Activated CD8-positive, alpha-beta memory T cell treated with anti-CD3 and anti-CD28 coated beads, Interleukin-2, amount 50 U/mL, for 1 hour (primary cell): ENCODE measurements around the gene IL17REL.

Experiments
- DNase-seq: peaks from one replicate; pipeline ENCODE4 v3.0.0-alpha.2; 2020; ENCODE audit errors: extremely low read depth

Gene IL17REL

DNA sequence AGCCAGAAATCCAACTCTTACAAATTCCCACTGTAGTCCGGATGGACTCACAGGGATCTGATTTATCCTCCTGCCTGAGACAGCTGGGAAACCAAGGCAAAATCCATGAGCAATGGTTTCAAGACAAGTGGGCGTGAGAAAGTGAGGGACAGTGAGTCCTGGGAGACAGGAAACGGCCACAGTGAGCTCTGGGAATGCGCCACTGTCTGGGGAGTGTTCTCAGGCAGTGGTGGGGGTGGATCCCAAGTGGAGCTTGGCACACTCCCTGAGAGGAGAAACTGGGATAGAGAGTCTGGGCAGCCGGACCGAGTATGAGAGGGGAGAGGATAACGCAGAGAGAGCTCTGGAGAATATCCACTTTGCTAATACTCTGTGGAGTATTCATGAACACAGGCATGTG lies 9.8 kb downstream of the IL17REL start:
- DNase-seq: no peak

GRCh38 chr22:50001388-50002231 lies 11.0 kb downstream of the IL17REL start:
- no peak for DNase-seq

- no peak for DNase-seq
Observed at GRCh38 chr22:50000587-50001387, 11.8 kb downstream of the IL17REL start.

- DNase-seq: no peak
Observed at GRCh38 chr22:49999946-50000586, 12.5 kb downstream of the IL17REL start.

GRCh38 chr22:49999063-49999945 lies 13.3 kb downstream of the IL17REL start:
- no peak for DNase-seq

DNA sequence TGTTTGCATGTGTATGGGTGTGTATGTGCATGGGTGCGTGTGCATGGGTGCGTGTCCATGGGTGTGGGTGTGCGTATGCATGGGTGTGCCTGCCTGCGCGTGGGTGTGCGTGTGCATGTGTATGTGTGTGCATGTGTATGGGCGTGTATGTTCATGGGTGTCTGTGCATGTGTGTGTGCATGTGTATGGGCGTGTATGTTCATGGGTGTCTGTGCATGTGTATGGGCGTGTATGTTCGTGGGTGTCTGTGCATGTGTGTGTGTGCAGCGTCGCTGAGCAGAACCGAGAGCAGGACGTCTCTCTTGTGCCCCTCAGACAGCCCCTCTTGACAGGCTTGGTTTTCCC lies 13.9 kb downstream of the IL17REL start:
- no peak for DNase-seq

GRCh38 chr22:49997932-49998717 lies 14.4 kb downstream of the IL17REL start:
- DNase-seq: no peak

GRCh38 chr22:49997251-49997599 lies 15.3 kb downstream of the IL17REL start:
- no peak for DNase-seq

GRCh38 chr22:49996518-49997250 lies 15.9 kb downstream of the IL17REL start:
- DNase-seq: no peak

- no peak for DNase-seq
Observed at GRCh38 chr22:49996119-49996517, 16.4 kb downstream of the IL17REL start.

- DNase-seq: no peak
Observed at GRCh38 chr22:49995361-49996118, 17.0 kb downstream of the IL17REL start.

DNA sequence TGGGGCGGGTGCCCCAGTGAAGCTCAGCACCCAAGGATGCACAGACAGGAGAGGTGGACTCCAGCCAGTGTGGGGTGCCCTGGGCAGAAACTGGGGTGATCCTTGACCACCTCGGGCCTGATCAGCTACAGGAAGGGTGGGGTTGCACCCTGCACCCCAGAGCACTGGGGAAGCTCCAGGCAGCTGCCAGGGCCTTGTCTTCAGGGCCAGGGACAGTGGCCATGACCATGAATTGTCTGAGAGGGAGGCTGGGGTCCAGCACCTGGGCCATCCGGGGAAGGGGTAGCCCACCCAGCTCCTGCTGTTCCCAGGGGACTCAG lies 17.6 kb downstream of the IL17REL start:
- no peak for DNase-seq

- no peak for DNase-seq
Observed at GRCh38 chr22:49994361-49995040, 18.1 kb downstream of the IL17REL start.

GRCh38 chr22:49993649-49994360 lies 18.8 kb downstream of the IL17REL start:
- DNase-seq: no peak

GRCh38 chr22:49992921-49993648 lies 19.5 kb downstream of the IL17REL start:
- DNase-seq: no peak

GRCh38 chr22:49991907-49992533 lies 20.5 kb downstream of the IL17REL start:
- DNase-seq: no peak

DNA sequence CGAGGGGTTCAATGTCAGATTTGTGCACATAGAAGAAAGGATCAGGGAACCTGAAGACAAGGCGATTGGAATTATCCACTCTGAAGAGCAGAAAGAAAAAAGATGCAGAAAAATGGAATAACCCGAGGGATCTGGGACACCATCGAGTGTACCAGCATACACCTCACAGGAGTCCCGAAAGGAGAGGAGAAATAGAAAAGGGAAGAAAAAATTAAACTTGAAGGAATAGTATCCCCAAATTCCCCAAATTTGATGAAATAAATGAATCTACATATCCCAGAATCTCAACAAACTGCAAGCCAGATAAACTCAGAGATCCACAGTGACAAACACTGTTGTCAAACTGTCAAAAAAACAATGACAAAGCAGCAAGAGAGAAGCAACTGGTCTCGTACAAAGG lies 21.4 kb downstream of the IL17REL start:
- DNase-seq: no peak
